Progenitor cell of endocrine pancreas (in vitro differentiated cells): ENCODE data around the gene GJB2. TPM values are rescaled to one million over a fixed set of nuclear protein-coding genes. Genes with fewer than 3 reads are reported as not detected.

Source experiments
- DNase-seq: peaks from one replicate; pipeline ENCODE4 v3.0.0; 2021; ENCODE audit warnings: low spot score; ENCODE audit not compliant: unreplicated experiment
- H3K27ac Mint-ChIP-seq: 2 replicates; pipeline ENCODE4 v1.8.0; 2021; ENCODE audit warnings: mild to moderate bottlenecking, moderate library complexity, mixed read lengths
- H3K27me3 Mint-ChIP-seq: 2 replicates; pipeline ENCODE4 v1.8.0; 2021; ENCODE audit warnings: mixed read lengths
- H3K36me3 Mint-ChIP-seq: 2 replicates; pipeline ENCODE4 v1.8.0; 2022; ENCODE audit warnings: mixed read lengths; ENCODE audit not compliant: insufficient read depth
- H3K4me1 Mint-ChIP-seq: 2 replicates; pipeline ENCODE4 v1.8.0; 2021; ENCODE audit warnings: low read depth, mixed read lengths
- H3K4me3 Mint-ChIP-seq: 2 replicates; pipeline ENCODE4 v1.8.0; 2021; ENCODE audit warnings: low read depth, mild to moderate bottlenecking, moderate library complexity, mixed read lengths
- H3K9me3 Mint-ChIP-seq: 2 replicates; pipeline ENCODE4 v1.8.0; 2021; ENCODE audit warnings: low read depth, mixed read lengths
- total RNA-seq: library from RNA; stranded (reverse); gene quantifications from 2 replicates; pipeline ENCODE4 v1.2.1, GENCODE V29; 2021
- TF ChIP-seq, protein P1 (sequence below): fragments of 200-600 bp; sonication (generic); IDR thresholded peaks from one replicate; pipeline ENCODE4 v1.5.0; 2021; ENCODE audit warnings: antibody characterized with exemption, mild to moderate bottlenecking; ENCODE audit not compliant: unreplicated experiment

The GJB2 gene
- total RNA-seq, 1 donor from 2014 or later = 1.1 TPM

- H3K27me3 Mint-ChIP-seq = peaks cover 69% of the 10 kb centered on the region
- H3K36me3 Mint-ChIP-seq = no peaks in the 10 kb centered on the region
- H3K27ac Mint-ChIP-seq = no peak overlapping the region
- TF ChIP-seq, protein P1, sequence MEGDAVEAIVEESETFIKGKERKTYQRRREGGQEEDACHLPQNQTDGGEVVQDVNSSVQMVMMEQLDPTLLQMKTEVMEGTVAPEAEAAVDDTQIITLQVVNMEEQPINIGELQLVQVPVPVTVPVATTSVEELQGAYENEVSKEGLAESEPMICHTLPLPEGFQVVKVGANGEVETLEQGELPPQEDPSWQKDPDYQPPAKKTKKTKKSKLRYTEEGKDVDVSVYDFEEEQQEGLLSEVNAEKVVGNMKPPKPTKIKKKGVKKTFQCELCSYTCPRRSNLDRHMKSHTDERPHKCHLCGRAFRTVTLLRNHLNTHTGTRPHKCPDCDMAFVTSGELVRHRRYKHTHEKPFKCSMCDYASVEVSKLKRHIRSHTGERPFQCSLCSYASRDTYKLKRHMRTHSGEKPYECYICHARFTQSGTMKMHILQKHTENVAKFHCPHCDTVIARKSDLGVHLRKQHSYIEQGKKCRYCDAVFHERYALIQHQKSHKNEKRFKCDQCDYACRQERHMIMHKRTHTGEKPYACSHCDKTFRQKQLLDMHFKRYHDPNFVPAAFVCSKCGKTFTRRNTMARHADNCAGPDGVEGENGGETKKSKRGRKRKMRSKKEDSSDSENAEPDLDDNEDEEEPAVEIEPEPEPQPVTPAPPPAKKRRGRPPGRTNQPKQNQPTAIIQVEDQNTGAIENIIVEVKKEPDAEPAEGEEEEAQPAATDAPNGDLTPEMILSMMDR = no peak
- DNase-seq = no peak
- H3K9me3 Mint-ChIP-seq = no peaks in the 10 kb centered on the region
- no peak overlapping the region for H3K4me3 Mint-ChIP-seq
- H3K4me1 Mint-ChIP-seq = peaks cover 10% of the 10 kb centered on the region
Measured at GRCh38 chr13:20161951-20162300, 30.8 kb downstream of the GJB2 start.

GRCh38 chr13:20161275-20161950 lies 31.3 kb downstream of the GJB2 start:
- Mint-ChIP-seq H3K4me1 (peaks cover 10% of the 10 kb centered on the region), H3K36me3 (no peaks in the 10 kb centered on the region), H3K4me3 (peak overlapping the region; percentile 52), H3K9me3 (no peaks in the 10 kb centered on the region), H3K27me3 (peaks cover 67% of the 10 kb centered on the region), H3K27ac (no peak overlapping the region)
- TF ChIP-seq, protein P1 = no peak
- no peak for DNase-seq

- DNase-seq = no peak
- Mint-ChIP-seq H3K36me3 (no peaks in the 10 kb centered on the region), H3K4me3 (peak within 1 kb of the TSS; percentile 67), H3K27ac (peak within 1 kb of the TSS; percentile 79), H3K9me3 (no peaks in the 10 kb centered on the region), H3K4me1 (peaks cover 7% of the 10 kb centered on the region), H3K27me3 (peaks cover 61% of the 10 kb centered on the region)
- TF ChIP-seq, protein P1 = no peak
Measured at GRCh38 chr13:20160306-20161274, 32.1 kb downstream of the GJB2 start, which contains the start of gene GJA3. Gene GJA3, minus strand, starts transcription at chr13:20161052. Its CDS starts 17,764 bp downstream, at chr13:20143288.

- TF ChIP-seq, protein P1 = no peak
- Mint-ChIP-seq H3K4me1 (peaks cover 5% of the 10 kb centered on the region), H3K27me3 (peaks cover 58% of the 10 kb centered on the region), H3K27ac (peak overlapping the region; percentile 79), H3K36me3 (no peaks in the 10 kb centered on the region), H3K9me3 (no peaks in the 10 kb centered on the region), H3K4me3 (peak overlapping the region; percentile 39)
- no peak for DNase-seq
Measured at GRCh38 chr13:20159646-20160305, 33.0 kb downstream of the GJB2 start.
